ENCODE measurements around the gene MGAT3.

DNA sequence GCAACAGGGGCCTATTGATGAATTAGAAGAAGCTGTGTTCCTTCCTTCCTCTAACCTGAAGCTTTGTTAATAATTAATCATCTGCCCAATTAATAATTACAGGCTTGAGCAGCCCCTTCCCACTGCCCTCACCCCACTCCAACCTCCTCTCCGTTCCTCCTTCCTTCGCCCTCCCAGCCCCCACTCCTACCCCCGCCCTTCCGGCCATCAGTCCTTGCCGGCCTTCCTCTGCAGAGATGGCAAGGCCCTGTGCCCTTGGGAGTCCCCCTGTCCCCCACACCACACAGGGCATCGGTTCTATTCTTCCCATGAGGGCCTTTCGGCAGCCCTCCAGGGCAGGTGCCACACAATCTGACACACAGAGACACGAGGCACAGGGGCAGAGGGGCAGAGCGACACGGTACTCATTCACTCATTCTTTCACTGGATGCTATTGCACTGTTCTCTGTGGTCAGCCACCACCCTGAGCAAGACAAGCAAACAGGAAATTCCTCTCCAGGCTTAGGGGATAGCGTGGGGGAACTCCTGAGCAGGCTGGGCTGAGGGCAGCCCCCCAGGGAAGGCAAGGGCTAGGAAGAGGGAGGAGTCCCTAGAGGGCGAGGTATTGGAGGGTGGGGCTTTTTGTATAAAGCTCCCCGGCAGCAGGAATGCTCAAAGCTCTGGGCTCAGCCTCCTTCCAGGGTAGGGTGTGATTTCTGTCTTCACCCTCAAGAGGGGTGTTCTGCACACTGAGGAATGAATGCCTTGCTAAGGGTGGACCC, 14.7 kb downstream of the MGAT3 start:
- TF ChIP-seq, protein P1, sequence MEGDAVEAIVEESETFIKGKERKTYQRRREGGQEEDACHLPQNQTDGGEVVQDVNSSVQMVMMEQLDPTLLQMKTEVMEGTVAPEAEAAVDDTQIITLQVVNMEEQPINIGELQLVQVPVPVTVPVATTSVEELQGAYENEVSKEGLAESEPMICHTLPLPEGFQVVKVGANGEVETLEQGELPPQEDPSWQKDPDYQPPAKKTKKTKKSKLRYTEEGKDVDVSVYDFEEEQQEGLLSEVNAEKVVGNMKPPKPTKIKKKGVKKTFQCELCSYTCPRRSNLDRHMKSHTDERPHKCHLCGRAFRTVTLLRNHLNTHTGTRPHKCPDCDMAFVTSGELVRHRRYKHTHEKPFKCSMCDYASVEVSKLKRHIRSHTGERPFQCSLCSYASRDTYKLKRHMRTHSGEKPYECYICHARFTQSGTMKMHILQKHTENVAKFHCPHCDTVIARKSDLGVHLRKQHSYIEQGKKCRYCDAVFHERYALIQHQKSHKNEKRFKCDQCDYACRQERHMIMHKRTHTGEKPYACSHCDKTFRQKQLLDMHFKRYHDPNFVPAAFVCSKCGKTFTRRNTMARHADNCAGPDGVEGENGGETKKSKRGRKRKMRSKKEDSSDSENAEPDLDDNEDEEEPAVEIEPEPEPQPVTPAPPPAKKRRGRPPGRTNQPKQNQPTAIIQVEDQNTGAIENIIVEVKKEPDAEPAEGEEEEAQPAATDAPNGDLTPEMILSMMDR (IDR thresholded peaks at IDR 0.05 in 4 of 5, conservative IDR thresholded peaks at IDR 0.05 in 1 of 5) = no peak
- no peak for TF ChIP-seq POLR2A (IDR thresholded peaks at IDR 0.05)

Measured in gastrocnemius medialis (tissue), 4 donors.